Endodermal cell (in vitro differentiated cells): ENCODE data around the gene SCYGR8. TPM values are rescaled to one million over a fixed set of nuclear protein-coding genes. Genes with fewer than 3 reads are reported as not detected.
A peak's percentile ranks its signal among the peaks of the same experiment; 100 is the strongest.
"Not testable (repeated sequence)": the region's sequence is repeated elsewhere in the genome, so short reads cannot be mapped to it uniquely, and the experiment has no call there.

Source experiments
- DNase-seq: peaks from one replicate; pipeline ENCODE4 v3.0.0-alpha.2; 2017
- H3K27ac ChIP-seq: 2 replicates; pipeline ENCODE4 v1.5.1; 2013; ENCODE audit warnings: mild to moderate bottlenecking, low read depth, low read length, moderate library complexity
- H3K27me3 ChIP-seq: 2 replicates; pipeline ENCODE4 v1.6.1; 2013; ENCODE audit warnings: mild to moderate bottlenecking, low read length, moderate library complexity; ENCODE audit not compliant: insufficient read depth, control insufficient read depth, poor library complexity, severe bottlenecking
- H3K36me3 ChIP-seq: 2 replicates; pipeline ENCODE4 v1.7.0; 2013; ENCODE audit warnings: mild to moderate bottlenecking, low read length, moderate library complexity; ENCODE audit not compliant: control insufficient read depth, insufficient read depth
- H3K4me1 ChIP-seq: one replicate; pipeline ENCODE4 v1.7.0; 2013; ENCODE audit warnings: low read length; ENCODE audit not compliant: control insufficient read depth, insufficient read depth
- H3K4me3 ChIP-seq: 2 replicates; pipeline ENCODE4 v1.5.1; 2013; ENCODE audit warnings: mild to moderate bottlenecking, low read length, moderate library complexity
- H3K9ac ChIP-seq: 2 replicates; pipeline ENCODE4 v1.6.1; 2013; ENCODE audit warnings: mild to moderate bottlenecking, low read length, moderate library complexity; ENCODE audit not compliant: poor library complexity, severe bottlenecking; ENCODE audit errors: extremely low read depth
- H3K9me3 ChIP-seq: 2 replicates; pipeline ENCODE4 v1.6.1; 2013; ENCODE audit warnings: mild to moderate bottlenecking, low read length, moderate library complexity; ENCODE audit not compliant: control insufficient read depth
- H3K27ac Mint-ChIP-seq: 2 replicates; pipeline ENCODE4 v1.8.0; 2020; ENCODE audit warnings: mixed read lengths
- H3K27me3 Mint-ChIP-seq: 2 replicates; pipeline ENCODE4 v1.8.0; 2021; ENCODE audit warnings: mild to moderate bottlenecking, mixed read lengths; ENCODE audit not compliant: insufficient read depth
- H3K36me3 Mint-ChIP-seq: 2 replicates; pipeline ENCODE4 v1.8.0; 2020; ENCODE audit warnings: low read depth, mixed read lengths
- H3K4me1 Mint-ChIP-seq: 2 replicates; pipeline ENCODE4 v1.8.0; 2020; ENCODE audit warnings: mixed read lengths
- H3K4me3 Mint-ChIP-seq: 2 replicates; pipeline ENCODE4 v1.8.0; 2020; ENCODE audit warnings: mild to moderate bottlenecking, moderate library complexity, mixed read lengths
- H3K9me3 Mint-ChIP-seq: 2 replicates; pipeline ENCODE4 v1.8.0; 2020; ENCODE audit warnings: mild to moderate bottlenecking, mixed read lengths
- WGBS, 2 experiments: methylation state at CpG; one replicate each; pipeline versions ENCODE4 v1.1.5 to v1.1.7; 2013; ENCODE audit warnings: missing lambda C conversion rate in 2 of 2, mixed read lengths in 1 of 2; ENCODE audit not compliant: insufficient coverage in 1 of 2, insufficient read length in 1 of 2; 5-methylcytosine and 5-hydroxymethylcytosine counted together
- total RNA-seq, 2 donors: library from RNA; stranded (reverse); fragmentation: NEBNext Ultra II Directional in 1 of 2; extraction: Animal tissue kit (Norgen Biotek cat#: 25700) in 1 of 2; gene quantifications; 2 replicates in 1 of 2; 3 replicates in 1 of 2; pipeline ENCODE4 v1.2.1, GENCODE V29; 2021
- TF ChIP-seq, protein P1 (sequence below): fragments of 200-600 bp; sonication (generic); conservative IDR thresholded peaks from 2 replicates; pipeline ENCODE4 v1.5.0; 2021; ENCODE audit warnings: antibody characterized with exemption, mild to moderate bottlenecking

SCYGR8 gene
- total RNA-seq, 2 donors from 2014 or later: not detected

DNA sequence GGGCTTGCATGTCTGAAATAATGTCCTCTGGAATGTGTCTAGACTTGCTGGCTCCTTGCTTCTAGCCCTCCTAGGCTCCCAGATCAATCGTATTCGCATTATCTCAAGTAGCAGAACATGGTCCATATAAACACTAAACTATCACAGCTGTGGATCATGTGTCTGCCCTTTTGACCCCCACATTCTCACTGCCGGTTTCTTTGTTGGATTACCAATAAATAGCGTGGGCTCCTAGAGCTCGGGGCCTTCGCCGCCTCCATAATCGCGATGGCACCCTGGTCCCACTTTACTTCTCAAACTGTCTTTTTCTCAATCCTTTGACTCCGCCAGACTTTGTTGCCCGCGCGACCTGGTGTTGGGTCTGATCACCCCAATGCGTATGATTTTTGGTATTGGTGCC lies 6.3 kb upstream of the SCYGR8 start:
- H3K4me1 Mint-ChIP-seq: no peaks in the 10 kb centered on the region
- Histone ChIP-seq H3K27ac (no peak overlapping the region), H3K27me3 (no peaks in the 10 kb centered on the region), H3K4me1 (no peaks in the 10 kb centered on the region), H3K9ac (no peak overlapping the region), H3K4me3 (no peak overlapping the region), H3K9me3 (no peaks in the 10 kb centered on the region), H3K36me3 (no peaks in the 10 kb centered on the region)
- DNase-seq: no peak
- H3K27me3 Mint-ChIP-seq: no peaks in the 10 kb centered on the region
- no peak overlapping the region for H3K27ac Mint-ChIP-seq
- H3K4me3 Mint-ChIP-seq: no peak overlapping the region
- no peaks in the 10 kb centered on the region for H3K9me3 Mint-ChIP-seq
- 71 to 89% methylated on average over 7 to 14 of the region's 14 CpGs for WGBS, 2 experiments
- TF ChIP-seq, protein P1, sequence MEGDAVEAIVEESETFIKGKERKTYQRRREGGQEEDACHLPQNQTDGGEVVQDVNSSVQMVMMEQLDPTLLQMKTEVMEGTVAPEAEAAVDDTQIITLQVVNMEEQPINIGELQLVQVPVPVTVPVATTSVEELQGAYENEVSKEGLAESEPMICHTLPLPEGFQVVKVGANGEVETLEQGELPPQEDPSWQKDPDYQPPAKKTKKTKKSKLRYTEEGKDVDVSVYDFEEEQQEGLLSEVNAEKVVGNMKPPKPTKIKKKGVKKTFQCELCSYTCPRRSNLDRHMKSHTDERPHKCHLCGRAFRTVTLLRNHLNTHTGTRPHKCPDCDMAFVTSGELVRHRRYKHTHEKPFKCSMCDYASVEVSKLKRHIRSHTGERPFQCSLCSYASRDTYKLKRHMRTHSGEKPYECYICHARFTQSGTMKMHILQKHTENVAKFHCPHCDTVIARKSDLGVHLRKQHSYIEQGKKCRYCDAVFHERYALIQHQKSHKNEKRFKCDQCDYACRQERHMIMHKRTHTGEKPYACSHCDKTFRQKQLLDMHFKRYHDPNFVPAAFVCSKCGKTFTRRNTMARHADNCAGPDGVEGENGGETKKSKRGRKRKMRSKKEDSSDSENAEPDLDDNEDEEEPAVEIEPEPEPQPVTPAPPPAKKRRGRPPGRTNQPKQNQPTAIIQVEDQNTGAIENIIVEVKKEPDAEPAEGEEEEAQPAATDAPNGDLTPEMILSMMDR: no peak
- H3K36me3 Mint-ChIP-seq: no peaks in the 10 kb centered on the region

DNA sequence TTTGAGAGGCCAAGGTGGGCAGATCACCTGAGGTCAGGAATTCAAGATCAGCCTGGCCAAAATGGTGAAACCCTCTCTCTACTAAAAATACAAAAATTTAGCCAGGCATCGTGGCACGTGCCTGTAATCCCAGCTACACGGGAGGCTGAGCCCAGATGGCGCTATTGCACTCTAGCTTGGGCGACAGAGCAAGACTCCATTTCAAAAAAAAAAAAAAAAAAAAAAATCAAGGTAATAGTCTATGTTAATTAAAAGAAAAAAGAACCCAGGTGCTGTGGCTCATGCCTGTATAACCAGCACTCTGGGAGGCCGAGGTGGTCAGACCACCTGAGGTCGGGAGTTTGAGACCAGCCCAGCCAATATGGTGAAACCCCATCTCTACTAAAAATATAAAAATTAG lies 5.0 kb upstream of the SCYGR8 start:
- H3K27me3 ChIP-seq, H3K9me3 ChIP-seq, H3K27me3 Mint-ChIP-seq, H3K27ac Mint-ChIP-seq, H3K4me3 ChIP-seq, H3K9me3 Mint-ChIP-seq, H3K4me1 ChIP-seq, H3K27ac ChIP-seq, H3K9ac ChIP-seq, H3K4me1 Mint-ChIP-seq, H3K36me3 ChIP-seq, H3K36me3 Mint-ChIP-seq, H3K4me3 Mint-ChIP-seq: not testable (repeated sequence)
- WGBS, 2 experiments: 69 to 83% methylated on average over 1 to 6 of the region's 7 CpGs
- TF ChIP-seq, protein P1: peak; percentile 74
- peak; percentile 86 for DNase-seq

DNA sequence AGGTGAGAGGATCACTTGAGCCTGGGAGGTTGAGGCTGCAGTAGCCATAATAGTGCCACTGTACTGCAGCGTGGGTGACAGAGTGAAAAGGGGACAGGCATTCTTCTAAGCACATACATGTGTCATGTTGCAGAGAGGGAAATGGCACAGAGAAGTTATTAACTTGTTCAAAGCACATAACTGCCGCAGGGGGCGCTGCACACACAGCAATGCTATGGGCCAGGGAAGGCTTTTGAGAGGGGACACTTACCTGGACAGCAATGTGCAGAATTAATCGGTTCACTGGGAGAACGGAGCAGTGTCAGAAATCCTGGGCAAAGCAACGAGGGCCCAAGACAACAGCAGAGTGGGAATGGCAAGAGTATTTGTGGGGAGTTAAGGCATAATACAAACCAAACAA lies 2.4 kb downstream of the SCYGR8 start:
- Histone ChIP-seq H3K36me3 (no peaks in the 10 kb centered on the region), H3K27ac (no peak overlapping the region), H3K4me1 (no peaks in the 10 kb centered on the region), H3K9ac (no peak overlapping the region), H3K4me3 (no peak overlapping the region), H3K9me3 (no peaks in the 10 kb centered on the region), H3K27me3 (no peaks in the 10 kb centered on the region)
- peak; percentile 89 for DNase-seq
- 69 to 74% methylated on average over 5 to 6 of the region's 6 CpGs for WGBS, 2 experiments
- no peaks in the 10 kb centered on the region for H3K27me3 Mint-ChIP-seq
- no peaks in the 10 kb centered on the region for H3K4me1 Mint-ChIP-seq
- TF ChIP-seq, protein P1: peak; percentile 91
- H3K36me3 Mint-ChIP-seq: no peaks in the 10 kb centered on the region
- H3K4me3 Mint-ChIP-seq: no peak overlapping the region
- no peak overlapping the region for H3K27ac Mint-ChIP-seq
- H3K9me3 Mint-ChIP-seq: no peaks in the 10 kb centered on the region

DNA sequence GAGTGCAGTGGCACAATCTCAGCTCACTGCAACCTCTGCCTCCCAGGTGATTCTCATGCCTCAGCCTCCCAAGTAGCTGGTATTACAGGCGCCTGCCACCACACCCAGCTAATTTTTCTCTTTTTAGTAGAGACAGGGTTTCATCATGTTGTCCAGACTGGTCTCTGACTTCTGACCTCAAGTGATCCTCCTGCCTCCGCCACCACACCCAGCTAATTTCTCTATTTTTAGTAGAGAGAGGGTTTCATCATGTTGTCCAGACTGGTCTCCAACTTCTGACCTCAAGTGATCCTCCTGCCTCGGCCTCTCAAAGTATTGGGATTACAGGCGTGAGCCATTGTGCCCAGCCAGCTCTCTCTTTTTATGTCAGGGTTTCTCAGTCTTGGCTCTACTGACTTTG lies 10.6 kb downstream of the SCYGR8 start:
- WGBS, 2 experiments: 71 to 100% methylated on average over 1 to 4 of the region's 4 CpGs
- not testable (repeated sequence) for H3K27me3 ChIP-seq, H3K27me3 Mint-ChIP-seq, H3K36me3 ChIP-seq, H3K4me1 ChIP-seq, H3K4me3 ChIP-seq, H3K27ac ChIP-seq, H3K36me3 Mint-ChIP-seq, H3K4me1 Mint-ChIP-seq, H3K9ac ChIP-seq, H3K9me3 Mint-ChIP-seq, H3K4me3 Mint-ChIP-seq, H3K27ac Mint-ChIP-seq, DNase-seq, H3K9me3 ChIP-seq
